OCI-LY7 (cell line): ENCODE measurements around the gene ARSJ. TPM values are rescaled to one million over a fixed set of nuclear protein-coding genes. Genes with fewer than 3 reads are reported as not detected.

Source experiments
- BruUV-seq: library from RNA; stranded (reverse); fragments of 400-500 nt; replicated peaks from 2 replicates; lab custom pipeline; 2021; lab: Mats Ljungman, UMichigan
- CTCF ChIA-PET: fragments of 300-600 bp; sonication (Branson Sonifier 250); formaldehyde crosslinking; loops from one replicate; lab custom pipeline; 2022; ENCODE audit warnings: antibody characterized with exemption; ENCODE audit not compliant: unreplicated experiment; lab: Charles Lee
- POLR2A ChIA-PET: fragments of 300-600 bp; sonication (Branson Sonifier 250); formaldehyde crosslinking; loops from one replicate; lab custom pipeline; 2022; ENCODE audit warnings: antibody characterized with exemption; lab: Charles Lee
- DNase-seq: peaks from one replicate; pipeline ENCODE4 v3.0.0-alpha.2; 2015; ENCODE audit warnings: low spot score
- H2AFZ ChIP-seq: fragments of 200-600 bp; sonication (generic), shearing (Covaris generic); 2 replicates; pipeline ENCODE4 v1.6.1; 2014; ENCODE audit warnings: mild to moderate bottlenecking, antibody characterized with exemption, low read length, moderate library complexity
- H3K27ac ChIP-seq: fragments of 200-600 bp; sonication (generic); 2 replicates; pipeline ENCODE4 v1.5.1; 2014; ENCODE audit warnings: mixed run types, low read depth, mild to moderate bottlenecking, moderate library complexity, low read length, inconsistent platforms; ENCODE audit not compliant: poor library complexity, severe bottlenecking
- H3K36me3 ChIP-seq: fragments of 200-600 bp; sonication (generic); 2 replicates; pipeline ENCODE4 v1.6.1; 2014; ENCODE audit warnings: mild to moderate bottlenecking, antibody characterized with exemption, low read length, moderate library complexity, mixed read lengths; ENCODE audit not compliant: insufficient read depth
- H3K4me1 ChIP-seq: fragments of 200-600 bp; sonication (generic); 2 replicates; pipeline ENCODE4 v1.5.1; 2014; ENCODE audit warnings: mild to moderate bottlenecking, low read length; ENCODE audit not compliant: insufficient read depth, poor library complexity, severe bottlenecking
- H3K4me2 ChIP-seq: fragments of 200-600 bp; sonication (generic); 2 replicates; pipeline ENCODE4 v1.6.1; 2014; ENCODE audit warnings: mild to moderate bottlenecking, low read length
- H3K4me3 ChIP-seq: fragments of 200-600 bp; sonication (generic); 2 replicates; pipeline ENCODE4 v1.5.1; 2014; ENCODE audit warnings: mild to moderate bottlenecking, low read depth, low read length; ENCODE audit not compliant: poor library complexity, severe bottlenecking
- H3K79me2 ChIP-seq: fragments of 200-600 bp; sonication (generic); 2 replicates; pipeline ENCODE4 v1.6.1; 2016; ENCODE audit warnings: low read depth, mild to moderate bottlenecking, low read length, moderate library complexity, mixed read lengths; ENCODE audit not compliant: insufficient read depth
- H3K9me2 ChIP-seq: fragments of 200-600 bp; sonication (generic); 2 replicates; pipeline ENCODE4 v1.6.1; 2016; ENCODE audit warnings: mild to moderate bottlenecking, low read length, mixed read lengths; ENCODE audit not compliant: insufficient read depth
- H3K9me3 ChIP-seq: fragments of 200-600 bp; sonication (generic); 2 replicates; pipeline ENCODE4 v1.6.1; 2014; ENCODE audit warnings: mild to moderate bottlenecking, mixed run types, low read length, mixed read lengths
- H4K20me1 ChIP-seq: fragments of 200-600 bp; sonication (generic); 2 replicates; pipeline ENCODE4 v1.6.1; 2014; ENCODE audit warnings: mild to moderate bottlenecking, antibody characterized with exemption, low read length, moderate library complexity, mixed read lengths; ENCODE audit not compliant: insufficient read depth
- CTCF ChIP-seq: fragments of 200-600 bp; sonication (generic); conservative IDR thresholded peaks from 2 replicates; pipeline ENCODE4 v1.5.1; 2014; ENCODE audit warnings: mild to moderate bottlenecking, antibody characterized with exemption, low read length, moderate library complexity, mixed read lengths
- EZH2phosphoT487 ChIP-seq: fragments of 200-600 bp; sonication (generic); IDR thresholded peaks from 2 replicates; pipeline ENCODE4 v1.6.1; 2018; ENCODE audit warnings: low read depth, borderline replicate concordance, mild to moderate bottlenecking, mixed run types, antibody characterized with exemption, low read length, moderate library complexity, mixed read lengths
- intact Hi-C: fragments of 100-400 bp; cut with micrococcal nuclease; formaldehyde crosslinking; loops from one replicate; pipeline ENCODE4 v1.10.0; 2022; ENCODE audit not compliant: unreplicated experiment
- total RNA-seq, 2 experiments: library from RNA; depleted of rRNA in 1 of 2; stranded (reverse); fragments of >200 nt in 1 of 2; shearing (Covaris generic) in 1 of 2; gene quantifications; 2 replicates each; pipeline ENCODE4 v1.2.3, GENCODE V29; 2014 to 2022

The ARSJ gene
- total RNA-seq, 2 experiments from 2014 or later, result not detected

GRCh38 chr4:113869743-113870375 lies 109.6 kb downstream of the ARSJ start:
- TF ChIP-seq CTCF (no peak), EZH2phosphoT487 (no peak)

GRCh38 chr4:113866611-113867010 lies 112.8 kb downstream of the ARSJ start:
- H2AFZ ChIP-seq, result no peak overlapping the region
- no peaks in the 10 kb centered on the region for H3K36me3 ChIP-seq
- CTCF ChIA-PET, result no interaction called here
- BruUV-seq, result no TSS peak
- H3K9me3 ChIP-seq, result no peaks in the 10 kb centered on the region
- intact Hi-C loops, result no loop called here
- H3K4me2 ChIP-seq, result no peak overlapping the region
- no peak overlapping the region for H3K4me3 ChIP-seq
- no peaks in the 10 kb centered on the region for H3K79me2 ChIP-seq
- H3K27ac ChIP-seq, result no peak overlapping the region
- POLR2A ChIA-PET, result interaction anchor here (1.5 kb wide), 1 partner anchor 22 kb away, joined by 4 read pairs; no protein-coding TSS in a partner anchor
- no peaks in the 10 kb centered on the region for H4K20me1 ChIP-seq
- no peak for DNase-seq
- no peaks in the 10 kb centered on the region for H3K9me2 ChIP-seq
- TF ChIP-seq CTCF, result no peak
- peaks cover 6% of the 10 kb centered on the region for H3K4me1 ChIP-seq

More at GRCh38 chr4:113869743-113870375, 109.6 kb downstream of the ARSJ start:
- BruUV-seq, result no TSS peak
- peaks cover 6% of the 10 kb centered on the region for H3K4me1 ChIP-seq
- no peak overlapping the region for H3K4me3 ChIP-seq
- no peak overlapping the region for H2AFZ ChIP-seq
- no peaks in the 10 kb centered on the region for H3K9me2 ChIP-seq
- CTCF ChIA-PET, result no interaction called here
- DNase-seq, result peak; percentile 52
- intact Hi-C loops, result no loop called here
- no peaks in the 10 kb centered on the region for H3K36me3 ChIP-seq
- POLR2A ChIA-PET, result no interaction called here
- no peak overlapping the region for H3K27ac ChIP-seq
- no peaks in the 10 kb centered on the region for H3K9me3 ChIP-seq
- H3K4me2 ChIP-seq, result no peak overlapping the region
- no peaks in the 10 kb centered on the region for H4K20me1 ChIP-seq
- no peaks in the 10 kb centered on the region for H3K79me2 ChIP-seq

- Histone ChIP-seq H3K36me3 (no peaks in the 10 kb centered on the region), H3K79me2 (no peaks in the 10 kb centered on the region), H4K20me1 (no peaks in the 10 kb centered on the region), H2AFZ (no peak overlapping the region), H3K4me3 (no peak overlapping the region), H3K4me2 (no peak overlapping the region), H3K4me1 (no peaks in the 10 kb centered on the region), H3K9me2 (no peaks in the 10 kb centered on the region), H3K27ac (no peak overlapping the region), H3K9me3 (no peaks in the 10 kb centered on the region)
- intact Hi-C loops, result no loop called here
- DNase-seq, result no peak
- TF ChIP-seq CTCF (no peak), EZH2phosphoT487 (no peak)
- ChIA-PET POLR2A (interaction anchor here (1.6 kb wide), 1 partner anchor 14 kb away, joined by 4 read pairs; no protein-coding TSS in a partner anchor), CTCF (no interaction called here)
- no TSS peak for BruUV-seq
Observed at GRCh38 chr4:113858924-113859323, 120.5 kb downstream of the ARSJ start.
